Fibroblast of pulmonary artery (primary cell): Measurements from ENCODE around the gene PSENEN.

ENCODE experiments used
- DNase-seq: peaks from one replicate; pipeline ENCODE4 v3.0.0-alpha.2; 2010; ENCODE audit warnings: low read depth
- H3K4me3 ChIP-seq: replicated peaks from 2 replicates; pipeline ENCODE4 v1.5.1; 2011; ENCODE audit warnings: low read depth, mild to moderate bottlenecking, control low read depth, low read length, moderate library complexity
- TF ChIP-seq, protein P1 (sequence below): IDR thresholded peaks from 2 replicates; pipeline ENCODE4 v1.5.1; 2011; ENCODE audit warnings: mild to moderate bottlenecking, control low read depth, low read length, inconsistent platforms; ENCODE audit errors: missing control alignments

The PSENEN gene

GRCh38 chr19:35724560-35724959, 20.9 kb upstream of the PSENEN start:
- TF ChIP-seq, protein P1, sequence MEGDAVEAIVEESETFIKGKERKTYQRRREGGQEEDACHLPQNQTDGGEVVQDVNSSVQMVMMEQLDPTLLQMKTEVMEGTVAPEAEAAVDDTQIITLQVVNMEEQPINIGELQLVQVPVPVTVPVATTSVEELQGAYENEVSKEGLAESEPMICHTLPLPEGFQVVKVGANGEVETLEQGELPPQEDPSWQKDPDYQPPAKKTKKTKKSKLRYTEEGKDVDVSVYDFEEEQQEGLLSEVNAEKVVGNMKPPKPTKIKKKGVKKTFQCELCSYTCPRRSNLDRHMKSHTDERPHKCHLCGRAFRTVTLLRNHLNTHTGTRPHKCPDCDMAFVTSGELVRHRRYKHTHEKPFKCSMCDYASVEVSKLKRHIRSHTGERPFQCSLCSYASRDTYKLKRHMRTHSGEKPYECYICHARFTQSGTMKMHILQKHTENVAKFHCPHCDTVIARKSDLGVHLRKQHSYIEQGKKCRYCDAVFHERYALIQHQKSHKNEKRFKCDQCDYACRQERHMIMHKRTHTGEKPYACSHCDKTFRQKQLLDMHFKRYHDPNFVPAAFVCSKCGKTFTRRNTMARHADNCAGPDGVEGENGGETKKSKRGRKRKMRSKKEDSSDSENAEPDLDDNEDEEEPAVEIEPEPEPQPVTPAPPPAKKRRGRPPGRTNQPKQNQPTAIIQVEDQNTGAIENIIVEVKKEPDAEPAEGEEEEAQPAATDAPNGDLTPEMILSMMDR: no peak
- no peak overlapping the region for H3K4me3 ChIP-seq
- no peak for DNase-seq

GRCh38 chr19:35725216-35725861, 20.1 kb upstream of the PSENEN start:
- TF ChIP-seq, protein P1: no peak
- no peak overlapping the region for H3K4me3 ChIP-seq
- no peak for DNase-seq

DNA sequence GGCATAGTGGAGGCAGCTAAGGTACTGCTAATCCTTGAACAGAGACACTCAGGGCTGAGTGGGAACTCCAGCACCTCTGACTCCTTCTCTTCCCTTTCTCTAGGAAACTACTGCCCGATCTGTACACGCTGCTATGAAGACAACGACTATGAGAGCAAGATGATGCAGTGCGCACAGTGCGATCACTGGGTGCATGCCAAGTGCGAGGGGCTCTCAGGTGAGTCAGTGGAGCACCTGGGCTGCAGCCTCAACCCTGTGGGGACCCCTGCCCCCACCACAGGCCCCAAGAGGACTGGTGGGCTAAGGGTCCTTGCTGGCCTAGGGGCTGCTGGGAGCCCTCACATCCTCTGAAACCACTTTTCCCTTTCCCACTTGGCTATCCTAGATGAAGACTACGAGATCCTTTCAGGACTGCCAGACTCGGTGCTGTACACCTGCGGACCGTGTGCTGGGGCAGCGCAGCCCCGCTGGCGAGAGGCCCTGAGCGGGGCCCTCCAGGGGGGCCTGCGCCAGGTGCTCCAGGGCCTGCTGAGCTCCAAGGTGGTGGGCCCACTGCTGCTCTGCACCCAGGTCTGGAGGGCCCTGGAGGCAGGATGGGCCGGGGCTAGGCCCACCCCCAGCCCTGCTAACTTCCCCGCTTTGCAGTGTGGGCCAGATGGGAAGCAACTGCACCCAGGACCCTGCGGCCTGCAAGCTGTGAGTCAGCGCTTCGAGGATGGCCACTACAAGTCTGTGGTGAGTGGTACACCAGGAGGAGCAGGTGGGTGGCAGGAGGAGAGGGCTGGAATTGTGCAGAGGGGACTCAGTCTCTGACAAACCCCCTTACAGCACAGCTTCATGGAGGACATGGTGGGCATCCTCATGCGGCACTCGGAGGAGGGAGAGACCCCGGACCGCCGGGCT, 18.1 kb upstream of the PSENEN start:
- no peak overlapping the region for H3K4me3 ChIP-seq
- TF ChIP-seq, protein P1: no peak
- DNase-seq: no peak

DNA sequence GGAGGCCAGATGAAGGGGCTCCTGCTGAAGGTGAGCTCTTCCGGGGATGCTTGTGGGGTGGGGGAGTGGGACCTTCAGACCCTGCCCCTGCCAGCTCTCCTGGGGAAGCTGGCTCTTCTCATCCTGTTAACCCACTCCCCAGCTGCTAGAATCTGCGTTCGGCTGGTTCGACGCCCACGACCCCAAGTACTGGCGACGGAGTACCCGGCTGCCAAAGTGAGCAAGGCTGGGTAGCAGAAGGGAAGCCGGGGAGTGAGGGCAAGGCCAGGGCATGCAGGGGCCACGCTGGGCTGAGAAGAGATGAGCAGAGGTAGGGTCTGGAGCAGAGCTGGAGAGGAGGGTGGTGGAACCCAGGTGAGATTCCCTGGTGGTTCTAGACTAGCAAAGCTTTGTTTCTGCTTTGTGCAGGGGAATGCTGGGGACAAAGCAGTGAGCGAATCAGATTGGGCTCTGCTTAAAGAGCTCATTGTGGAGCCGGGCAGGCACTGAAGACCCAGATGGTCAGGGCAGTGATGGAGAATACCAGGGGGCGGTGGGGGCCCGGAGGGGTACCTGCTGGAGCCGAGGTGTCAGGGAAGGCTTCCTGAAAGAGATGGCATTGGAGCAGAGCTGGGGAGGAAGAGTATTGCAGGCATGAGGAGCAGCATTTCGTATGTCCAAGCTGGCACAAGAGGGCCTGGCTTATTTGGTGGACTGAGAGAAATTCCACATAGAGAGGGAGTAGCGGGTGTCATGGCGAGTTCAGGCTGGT, 17.3 kb upstream of the PSENEN start:
- TF ChIP-seq, protein P1: no peak
- DNase-seq: no peak
- H3K4me3 ChIP-seq: no peak overlapping the region

DNA sequence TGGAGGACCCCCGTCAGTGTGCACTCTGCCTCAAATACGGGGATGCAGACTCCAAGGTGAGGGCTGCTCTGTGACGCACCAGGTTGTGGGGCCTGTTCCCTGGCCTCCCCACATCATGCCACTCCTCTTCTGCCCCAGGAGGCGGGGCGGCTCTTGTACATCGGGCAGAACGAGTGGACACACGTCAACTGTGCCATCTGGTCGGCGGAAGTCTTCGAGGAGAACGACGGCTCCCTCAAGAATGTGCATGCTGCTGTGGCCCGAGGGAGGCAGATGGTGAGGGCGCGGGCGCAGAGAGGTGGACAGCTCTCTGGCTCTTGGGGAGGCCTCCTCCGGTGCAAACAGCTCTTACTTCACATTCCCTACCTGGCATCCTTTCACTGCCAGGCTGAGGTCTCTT, 16.4 kb upstream of the PSENEN start:
- DNase-seq: no peak
- TF ChIP-seq, protein P1: no peak
- H3K4me3 ChIP-seq: no peak overlapping the region

DNA sequence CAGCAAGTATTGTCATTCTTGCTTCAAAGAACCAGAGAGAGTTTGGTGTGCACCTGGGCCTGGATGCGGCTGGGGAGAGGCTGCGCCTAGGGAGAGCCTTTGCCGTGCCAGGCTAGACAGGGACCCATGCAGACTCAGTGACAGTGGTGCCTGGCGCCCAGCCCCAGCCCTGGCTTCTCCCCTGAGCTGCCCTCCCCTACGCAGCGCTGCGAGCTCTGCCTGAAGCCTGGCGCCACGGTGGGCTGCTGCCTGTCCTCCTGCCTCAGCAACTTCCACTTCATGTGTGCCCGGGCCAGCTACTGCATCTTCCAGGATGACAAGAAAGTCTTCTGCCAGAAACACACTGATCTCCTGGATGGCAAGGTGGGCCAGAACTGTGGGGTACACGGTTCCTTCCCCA, 15.7 kb upstream of the PSENEN start:
- H3K4me3 ChIP-seq: no peak overlapping the region
- DNase-seq: no peak
- TF ChIP-seq, protein P1: no peak
